Measurements from ENCODE around the gene BAHCC1. TPM values are rescaled to one million over a fixed set of nuclear protein-coding genes. Genes with fewer than 3 reads are reported as not detected.

The BAHCC1 gene
- total RNA-seq, 1 experiment from 2014 or later: 3.1 TPM

DNA sequence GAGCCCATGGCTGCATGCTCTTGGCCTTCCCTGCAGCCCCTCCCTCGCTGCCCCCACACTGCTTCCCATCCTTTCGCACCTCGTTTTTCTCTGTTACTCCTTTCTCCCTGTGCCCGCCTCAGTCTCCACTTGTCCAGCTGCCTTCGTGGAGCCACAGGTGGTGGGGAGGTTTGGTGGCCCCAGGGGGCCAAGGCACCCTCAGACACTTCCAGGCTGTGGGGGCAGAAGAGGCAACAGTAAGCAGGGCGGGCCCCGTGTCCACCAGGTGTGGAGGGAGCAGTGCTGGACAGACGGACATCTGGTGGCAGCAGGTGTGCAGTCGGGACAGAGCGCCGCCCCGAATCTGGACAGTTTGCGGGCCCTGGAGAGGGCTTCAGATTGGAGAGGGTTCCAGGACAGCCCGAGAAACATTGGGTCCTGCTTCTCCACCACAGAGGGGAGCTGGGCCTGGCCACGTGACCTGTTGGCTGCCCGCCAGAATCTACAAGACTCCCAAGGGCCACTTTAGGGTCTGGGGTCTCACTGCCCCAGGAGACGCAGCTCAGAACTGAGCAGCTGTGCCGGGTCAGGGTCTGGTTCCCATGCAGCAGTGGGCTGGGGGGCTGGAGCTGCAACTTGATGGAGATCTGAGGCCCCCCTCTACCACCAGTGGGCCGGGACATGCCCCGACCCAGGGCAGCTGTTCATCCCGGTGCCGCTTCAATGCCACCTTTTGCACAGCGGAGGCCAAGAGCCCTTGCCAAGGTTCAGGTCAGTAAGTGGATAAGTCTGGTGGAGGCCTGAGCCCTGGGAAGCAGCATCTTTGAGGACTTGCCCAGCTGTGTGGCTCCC, 22.8 kb downstream of the BAHCC1 start:
- Histone ChIP-seq H4K8ac (replicated peaks; ENCODE audit: insufficient read length, low read depth, low read length) (no peak overlapping the region), H3K79me2 (ENCODE audit: insufficient read depth, low read length) (no peaks in the 10 kb centered on the region), H3K14ac (ENCODE audit: insufficient read depth, low read length) (no peak overlapping the region), H2AK5ac (ENCODE audit: insufficient read length, low read length) (no peak overlapping the region), H2BK20ac (ENCODE audit: low read depth, low read length, poor library complexity, severe bottlenecking) (no peak overlapping the region), H3K4me2 (ENCODE audit: insufficient read depth, insufficient read length, low read length) (no peak overlapping the region), H3K4me1 (ENCODE audit: insufficient read depth, low read length) (no peaks in the 10 kb centered on the region), H3K23ac (ENCODE audit: insufficient read length, low read depth, low read length) (no peak overlapping the region), H3T11ph (ENCODE audit: low read length) (no peak overlapping the region), H4K20me1 (ENCODE audit: control insufficient read depth, insufficient read depth, insufficient read length) (peaks cover 2% of the 10 kb centered on the region), H2BK120ac (ENCODE audit: low read depth, low read length, poor library complexity, severe bottlenecking) (no peak overlapping the region), H3K27me3 (ENCODE audit: insufficient read depth, low read length) (no peaks in the 10 kb centered on the region), H3K9me3 (ENCODE audit: control insufficient read depth, low read depth, low read length) (no peaks in the 10 kb centered on the region), H3K27ac (ENCODE audit: insufficient read length, low read depth, low read length) (no peak overlapping the region), H4K91ac (ENCODE audit: insufficient read length, low read depth, low read length) (no peak overlapping the region), H2AFZ (ENCODE audit: low read length) (no peak overlapping the region), H3K79me1 (ENCODE audit: insufficient read depth, low read depth, low read length, poor library complexity, severe bottlenecking) (no peaks in the 10 kb centered on the region), H3K18ac (ENCODE audit: insufficient read length, low read depth, low read length) (no peak overlapping the region), H3K4ac (ENCODE audit: low read depth, low read length) (no peak overlapping the region), H2BK12ac (ENCODE audit: insufficient read length, low read depth, low read length) (no peak overlapping the region), H2BK5ac (ENCODE audit: insufficient read length, low read length) (no peak overlapping the region), H3K9ac (ENCODE audit: extremely low read depth, insufficient read length, low read length) (no peak overlapping the region), H2BK15ac (ENCODE audit: low read depth, low read length) (no peak overlapping the region), H3K23me2 (ENCODE audit: insufficient read length, low read depth, low read length, poor library complexity, severe bottlenecking) (no peaks in the 10 kb centered on the region), H3K56ac (ENCODE audit: insufficient read length, low read depth, low read length) (no peak overlapping the region), H4K5ac (ENCODE audit: insufficient read length, low read depth, low read length) (no peak overlapping the region)
- WGBS (ENCODE audit: extremely low coverage, insufficient read length, low lambda C conversion rate): no CpG with 5 or more reads among the region's 23 CpGs
- no peak for DNase-seq
- Mint-ChIP-seq H3K27me3 (ENCODE audit: low read depth) (no peaks in the 10 kb centered on the region; the same call in 1 of the 2 replicates), H3K9me3 (no peaks in the 10 kb centered on the region; a peak in 1 of 5 replicates), H3K27ac (peak overlapping the region in 1 of 3 experiments; percentile 65; a peak in 1 of 7 replicates), H3K4me3 (no peak overlapping the region), H3K36me3 (ENCODE audit: insufficient read depth in 1 of 3, low read depth in 3 of 3) (no peaks in the 10 kb centered on the region), H3K4me1 (peaks cover 0 to 2% of the 10 kb centered on the region in 2 experiments; a peak in 2 of 4 replicates)
- TF ChIP-seq, protein P1, sequence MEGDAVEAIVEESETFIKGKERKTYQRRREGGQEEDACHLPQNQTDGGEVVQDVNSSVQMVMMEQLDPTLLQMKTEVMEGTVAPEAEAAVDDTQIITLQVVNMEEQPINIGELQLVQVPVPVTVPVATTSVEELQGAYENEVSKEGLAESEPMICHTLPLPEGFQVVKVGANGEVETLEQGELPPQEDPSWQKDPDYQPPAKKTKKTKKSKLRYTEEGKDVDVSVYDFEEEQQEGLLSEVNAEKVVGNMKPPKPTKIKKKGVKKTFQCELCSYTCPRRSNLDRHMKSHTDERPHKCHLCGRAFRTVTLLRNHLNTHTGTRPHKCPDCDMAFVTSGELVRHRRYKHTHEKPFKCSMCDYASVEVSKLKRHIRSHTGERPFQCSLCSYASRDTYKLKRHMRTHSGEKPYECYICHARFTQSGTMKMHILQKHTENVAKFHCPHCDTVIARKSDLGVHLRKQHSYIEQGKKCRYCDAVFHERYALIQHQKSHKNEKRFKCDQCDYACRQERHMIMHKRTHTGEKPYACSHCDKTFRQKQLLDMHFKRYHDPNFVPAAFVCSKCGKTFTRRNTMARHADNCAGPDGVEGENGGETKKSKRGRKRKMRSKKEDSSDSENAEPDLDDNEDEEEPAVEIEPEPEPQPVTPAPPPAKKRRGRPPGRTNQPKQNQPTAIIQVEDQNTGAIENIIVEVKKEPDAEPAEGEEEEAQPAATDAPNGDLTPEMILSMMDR (conservative IDR thresholded peaks at IDR 0.05): no peak
